Kidney tubule cell (primary cell): ENCODE data around the gene CRAT.

Source experiments
- DNase-seq: peaks from one replicate; pipeline ENCODE4 v3.0.0-alpha.2; 2018; ENCODE audit warnings: low spot score

CRAT gene

GRCh38 chr9:129089246-129089645 is 21.3 kb downstream of the CRAT start:
- DNase-seq: no peak

GRCh38 chr9:129084087-129084486 is 26.5 kb downstream of the CRAT start:
- no peak for DNase-seq

- DNase-seq: no peak
Observed at GRCh38 chr9:129081388-129081904, 29.1 kb downstream of the CRAT start.

- DNase-seq: peak; percentile 100
Observed at GRCh38 chr9:129080601-129081387, 29.8 kb downstream of the CRAT start, which contains the start of gene DOLPP1. DOLPP1 (plus strand) TSS chr9:129081111; CDS start chr9:129081132, 21 bp downstream.

- no peak for DNase-seq
Observed at GRCh38 chr9:129080298-129080600, 30.3 kb downstream of the CRAT start.

- DNase-seq: no peak
Observed at GRCh38 chr9:129079829-129080228, 30.8 kb downstream of the CRAT start.

GRCh38 chr9:129078691-129079503 is 31.7 kb downstream of the CRAT start:
- DNase-seq: no peak

- DNase-seq: no peak
Observed at GRCh38 chr9:129077236-129077635, 33.4 kb downstream of the CRAT start.

GRCh38 chr9:129076640-129077037 is 34.0 kb downstream of the CRAT start:
- no peak for DNase-seq

GRCh38 chr9:129075996-129076639 is 34.5 kb downstream of the CRAT start:
- DNase-seq: no peak

- no peak for DNase-seq
Observed at GRCh38 chr9:129074106-129074505, 36.5 kb downstream of the CRAT start.

- DNase-seq: no peak
Observed at GRCh38 chr9:129073404-129073803, 37.2 kb downstream of the CRAT start.

GRCh38 chr9:129072171-129072570 is 38.4 kb downstream of the CRAT start:
- DNase-seq: no peak

- DNase-seq: no peak
Observed at GRCh38 chr9:129071526-129072126, 39.0 kb downstream of the CRAT start.

GRCh38 chr9:129070696-129071525 is 39.7 kb downstream of the CRAT start:
- no peak for DNase-seq

- DNase-seq: no peak
Observed at GRCh38 chr9:129069862-129070641, 40.5 kb downstream of the CRAT start.

- DNase-seq: no peak
Observed at GRCh38 chr9:129068990-129069861, 41.4 kb downstream of the CRAT start.

GRCh38 chr9:129068110-129068509 is 42.5 kb downstream of the CRAT start:
- no peak for DNase-seq

GRCh38 chr9:129064499-129064908 is 46.1 kb downstream of the CRAT start:
- no peak for DNase-seq
